H1 (cell line): ENCODE results near the gene SLC2A11. TPM values are rescaled to one million over a fixed set of nuclear protein-coding genes. Genes with fewer than 3 reads are reported as not detected.

Experiments
- CTCF ChIA-PET: fragments of 300-600 bp; sonication (Branson Sonifier 250); formaldehyde crosslinking; loops from one replicate; lab custom pipeline; 2021; ENCODE audit not compliant: partially characterized antibody; lab: Charles Lee
- POLR2A ChIA-PET: fragments of 300-600 bp; sonication (Branson Sonifier 250); formaldehyde crosslinking; loops from one replicate; lab custom pipeline; 2021; ENCODE audit warnings: inconsistent platforms; ENCODE audit not compliant: partially characterized antibody; lab: Charles Lee
- DNase-seq, 2 experiments: peaks; one replicate each; pipeline versions ENCODE4 v3.0.0 to v3.0.0-alpha.2; 2010 to 2022; ENCODE audit warnings: low spot score in 2 of 2, low read depth in 1 of 2, mixed read lengths in 1 of 2
- FAIRE-seq: peaks from 2 replicates; lab custom pipeline; 2011; peaks lifted over from hg19 to GRCh38; lab: Jason Lieb, UNC
- H2AFZ ChIP-seq: 2 replicates; pipeline ENCODE4 v1.8.1; 2012; ENCODE audit warnings: low read length, inconsistent platforms
- H2AK5ac ChIP-seq: 2 replicates; pipeline ENCODE4 v1.6.1; 2013; ENCODE audit warnings: low read depth, low read length
- H2BK120ac ChIP-seq: replicated peaks from 2 replicates; pipeline ENCODE3; 2013; ENCODE audit warnings: low read depth, low read length, inconsistent platforms
- H2BK12ac ChIP-seq: 2 replicates; pipeline ENCODE4 v1.6.1; 2013; ENCODE audit warnings: low read depth, low read length
- H2BK15ac ChIP-seq: 2 replicates; pipeline ENCODE4 v1.6.1; 2013; ENCODE audit warnings: low read length
- H2BK20ac ChIP-seq: 2 replicates; pipeline ENCODE4 v1.6.1; 2013; ENCODE audit warnings: low read length
- H2BK5ac ChIP-seq: 2 replicates; pipeline ENCODE4 v1.6.1; 2013; ENCODE audit warnings: low read depth, low read length
- H3K14ac ChIP-seq: 2 replicates; pipeline ENCODE4 v1.6.1; 2013; ENCODE audit warnings: inconsistent platforms; ENCODE audit not compliant: insufficient read length
- H3K18ac ChIP-seq: 2 replicates; pipeline ENCODE4 v1.6.1; 2013; ENCODE audit warnings: low read length; ENCODE audit errors: extremely low read depth
- H3K23ac ChIP-seq: 2 replicates; pipeline ENCODE4 v1.6.1; 2013; ENCODE audit warnings: inconsistent platforms; ENCODE audit not compliant: insufficient read length
- H3K23me2 ChIP-seq: 2 replicates; pipeline ENCODE4 v1.6.1; 2013; ENCODE audit warnings: low read depth, low read length
- H3K27ac ChIP-seq: 2 replicates; pipeline ENCODE4 v1.6.1; 2011; ENCODE audit warnings: low read depth, low read length, inconsistent platforms
- H3K27me3 ChIP-seq, 4 experiments: replicated peaks in 1 of 4; 1 replicate in 1 of 4; 2 replicates in 3 of 4; pipeline versions ENCODE4 v1.6.1 to v1.8.1; 2011 to 2013; ENCODE audit warnings: low read length in 3 of 4, mild to moderate bottlenecking in 3 of 4, inconsistent platforms in 2 of 4, mixed read lengths in 2 of 4, moderate library complexity in 1 of 4; ENCODE audit not compliant: control insufficient read depth in 3 of 4, insufficient read depth in 3 of 4; ENCODE audit errors: extremely low read depth in 1 of 4
- H3K36me3 ChIP-seq, 4 experiments: 2 replicates each; pipeline versions ENCODE4 v1.6.1 to v1.8.1; 2011 to 2013; ENCODE audit warnings: mild to moderate bottlenecking in 4 of 4, low read length in 3 of 4, moderate library complexity in 2 of 4, control low read depth in 1 of 4, inconsistent platforms in 1 of 4; ENCODE audit not compliant: insufficient read depth in 4 of 4, control insufficient read depth in 2 of 4
- H3K4ac ChIP-seq: replicated peaks from 2 replicates; pipeline ENCODE3; 2013; ENCODE audit warnings: low read length, low read depth, mixed read lengths, inconsistent platforms; ENCODE audit not compliant: insufficient read length
- H3K4me1 ChIP-seq, 4 experiments: replicated peaks in 1 of 4; 1 replicate in 1 of 4; 2 replicates in 3 of 4; pipeline versions ENCODE4 v1.6.1 to v1.8.1; 2011 to 2013; ENCODE audit warnings: low read length in 3 of 4, inconsistent platforms in 2 of 4, mixed read lengths in 1 of 4; ENCODE audit not compliant: insufficient read depth in 4 of 4, control insufficient read depth in 3 of 4
- H3K4me2 ChIP-seq, 2 experiments: 2 replicates each; pipeline versions ENCODE4 v1.6.1 to v1.8.1; 2011 to 2013; ENCODE audit warnings: low read depth in 2 of 2, low read length in 2 of 2, control low read depth in 1 of 2, inconsistent platforms in 1 of 2, mild to moderate bottlenecking in 1 of 2; ENCODE audit not compliant: insufficient read depth in 1 of 2
- H3K4me3 ChIP-seq, 4 experiments: fragments of 200-600, 300-600 bp in 1 of 4; sonication (generic), shearing (Covaris generic), sonication (Bioruptor Twin) in 1 of 4; 2 replicates each; pipeline versions ENCODE4 v1.5.1 to v1.8.1; 2011 to 2016; ENCODE audit warnings: low read length in 4 of 4, low read depth in 3 of 4, control low read depth in 2 of 4, inconsistent platforms in 2 of 4, mild to moderate bottlenecking in 2 of 4, mixed read lengths in 1 of 4, moderate library complexity in 1 of 4; ENCODE audit not compliant: insufficient read depth in 2 of 4; ENCODE audit errors: extremely low read depth in 1 of 4
- H3K56ac ChIP-seq: replicated peaks from 2 replicates; pipeline ENCODE3; 2013; ENCODE audit warnings: low read depth, mild to moderate bottlenecking, mixed read lengths, low read length, inconsistent platforms; ENCODE audit not compliant: insufficient read length
- H3K79me1 ChIP-seq: 2 replicates; pipeline ENCODE4 v1.6.1; 2013; ENCODE audit warnings: low read depth, low read length, control low read depth
- H3K79me2 ChIP-seq, 2 experiments: 2 replicates each; pipeline versions ENCODE4 v1.6.1 to v1.8.1; 2012 to 2013; ENCODE audit warnings: low read length in 2 of 2, mild to moderate bottlenecking in 2 of 2, inconsistent platforms in 1 of 2; ENCODE audit not compliant: insufficient read depth in 2 of 2, control insufficient read depth in 1 of 2
- H3K9ac ChIP-seq, 4 experiments: replicated peaks in 1 of 4; 1 replicate in 1 of 4; 2 replicates in 3 of 4; pipeline versions ENCODE4 v1.6.1 to v1.8.1; 2011 to 2013; ENCODE audit warnings: low read depth in 3 of 4, low read length in 3 of 4, control low read depth in 2 of 4, mild to moderate bottlenecking in 2 of 4, moderate library complexity in 2 of 4, inconsistent platforms in 1 of 4; ENCODE audit errors: extremely low read depth in 1 of 4
- H3K9me3 ChIP-seq, 2 experiments: 2 replicates each; pipeline versions ENCODE4 v1.6.1 to v1.8.1; 2012 to 2013; ENCODE audit warnings: mild to moderate bottlenecking in 2 of 2, moderate library complexity in 2 of 2, control low read depth in 1 of 2, inconsistent platforms in 1 of 2, low read depth in 1 of 2, low read length in 1 of 2, mixed read lengths in 1 of 2; ENCODE audit not compliant: insufficient read depth in 2 of 2
- H4K20me1 ChIP-seq, 2 experiments: replicated peaks in 1 of 2; 2 replicates each; pipeline versions ENCODE3 to v1.8.1; 2011 to 2013; ENCODE audit warnings: inconsistent platforms in 2 of 2, low read length in 2 of 2, mild to moderate bottlenecking in 1 of 2; ENCODE audit not compliant: insufficient read depth in 2 of 2, control insufficient read depth in 1 of 2
- H4K5ac ChIP-seq: 2 replicates; pipeline ENCODE4 v1.6.1; 2013; ENCODE audit warnings: low read length, low read depth, mixed read lengths, inconsistent platforms; ENCODE audit not compliant: insufficient read length
- H4K8ac ChIP-seq: 2 replicates; pipeline ENCODE4 v1.8.0; 2013; ENCODE audit warnings: mild to moderate bottlenecking, moderate library complexity, low read length, inconsistent platforms; ENCODE audit not compliant: insufficient read depth; ENCODE audit errors: extremely low read depth
- H4K91ac ChIP-seq: replicated peaks from 2 replicates; pipeline ENCODE3; 2013; ENCODE audit warnings: low read length, mixed read lengths, inconsistent platforms; ENCODE audit not compliant: insufficient read length
- ASH2L ChIP-seq: fragments of 200-600, 300-600 bp; sonication (generic); IDR thresholded peaks from one replicate; pipeline ENCODE4 v1.7.1; 2017; ENCODE audit warnings: low read length
- BRCA1 ChIP-seq: IDR thresholded peaks from 2 replicates; pipeline ENCODE4 v1.6.1; 2012; ENCODE audit warnings: low read depth, low read length, improper control_type of control experiment
- CHD2 ChIP-seq: IDR thresholded peaks from 2 replicates; pipeline ENCODE4 v1.6.1; 2012; ENCODE audit warnings: low read length, improper control_type of control experiment
- CREB1 ChIP-seq: IDR thresholded peaks from 2 replicates; pipeline ENCODE4 v1.6.1; 2012; ENCODE audit warnings: inconsistent platforms
- GABPA ChIP-seq: IDR thresholded peaks from 2 replicates; pipeline ENCODE4 v1.6.1; 2011; ENCODE audit warnings: mild to moderate bottlenecking, low read length, moderate library complexity, borderline replicate concordance; ENCODE audit not compliant: insufficient read depth
- HDAC2 ChIP-seq, 2 experiments: fragments of 300-600 bp in 1 of 2; sonication (generic) in 1 of 2; IDR thresholded peaks; 2 replicates each; pipeline ENCODE4 v1.6.1; 2011 to 2012; ENCODE audit warnings: low read depth in 2 of 2, low read length in 2 of 2, mild to moderate bottlenecking in 2 of 2, moderate library complexity in 2 of 2, borderline replicate concordance in 1 of 2, inconsistent platforms in 1 of 2
- JUND ChIP-seq: IDR thresholded peaks from 2 replicates; pipeline ENCODE4 v1.6.1; 2011; ENCODE audit warnings: mild to moderate bottlenecking, improper control_type of control experiment, low read length
- POLR2AphosphoS5 ChIP-seq: IDR thresholded peaks from 2 replicates; pipeline ENCODE4 v1.6.1; 2011; ENCODE audit warnings: low read depth, low read length
- SAP30 ChIP-seq: fragments of 300-600 bp; sonication (generic); IDR thresholded peaks from 2 replicates; pipeline ENCODE4 v1.7.1; 2012; ENCODE audit warnings: low read length, moderate library complexity, mild to moderate bottlenecking, inconsistent platforms; ENCODE audit not compliant: insufficient read depth, insufficient replicate concordance
- SIN3A ChIP-seq, 2 experiments: IDR thresholded peaks in 1 of 2; conservative IDR thresholded peaks in 1 of 2; 2 replicates each; pipeline ENCODE4 v1.6.1; 2011 to 2012; ENCODE audit warnings: low read length in 2 of 2, improper control_type of control experiment in 1 of 2, low read depth in 1 of 2, mild to moderate bottlenecking in 1 of 2
- SIRT6 ChIP-seq: IDR thresholded peaks from one replicate; pipeline ENCODE4 v1.7.1; 2012; ENCODE audit warnings: low read length, inconsistent platforms
- SP1 ChIP-seq: IDR thresholded peaks from 2 replicates; pipeline ENCODE4 v1.6.1; 2011; ENCODE audit warnings: low read depth, low read length
- SP4 ChIP-seq: IDR thresholded peaks from 2 replicates; pipeline ENCODE4 v1.6.1; 2012; ENCODE audit warnings: low read length, inconsistent platforms
- WGBS, 2 experiments: shearing (Covaris generic) in 1 of 2; methylation state at CpG; one replicate each; pipeline versions ENCODE4 v1.1.6 to v1.1.7; 2013 to 2015; ENCODE audit warnings: low lambda C conversion rate in 2 of 2, mixed read lengths in 2 of 2, inconsistent platforms in 1 of 2, low coverage in 1 of 2, missing lambda C conversion rate in 1 of 2; ENCODE audit not compliant: insufficient replicate concordance in 2 of 2, insufficient coverage in 1 of 2, insufficient read length in 1 of 2; ENCODE audit errors: extremely low coverage in 1 of 2, missing lambda C conversion rate in 1 of 2; 5-methylcytosine and 5-hydroxymethylcytosine counted together
- polyA plus RNA-seq, 7 experiments: library from polyadenylated mRNA; depleted of rRNA in 3 of 7; stranded (reverse) in 5 of 7; unstranded in 2 of 7; fragments of >200 nt in 5 of 7; fragments of 200-250 nt in 2 of 7; gene quantifications; 1 replicate in 5 of 7; 2 replicates in 1 of 7; 4 replicates in 1 of 7; pipeline versions ENCODE4 v1.2.1 to v1.2.3, GENCODE V29; 2011 to 2013; ENCODE audit warnings: missing spikeins in 2 of 7, mixed read lengths in 2 of 7
- total RNA-seq: library from RNA; stranded (reverse); fragmentation: NEBNext Ultra II Directional; extraction: Animal tissue kit (Norgen Biotek cat#: 25700); gene quantifications from 2 replicates; pipeline ENCODE4 v1.2.1, GENCODE V29; 2021
- TF ChIP-seq, protein P1 (sequence below): IDR thresholded peaks from 2 replicates; pipeline ENCODE4 v1.6.1; 2012; ENCODE audit warnings: inconsistent platforms

The SLC2A11 gene
- total and polyA plus RNA-seq, 2 of the 8 experiments (the other 6 are each of a cell fraction or from before 2014, with no cell fraction given): 10.7 to 12.5 TPM

DNA sequence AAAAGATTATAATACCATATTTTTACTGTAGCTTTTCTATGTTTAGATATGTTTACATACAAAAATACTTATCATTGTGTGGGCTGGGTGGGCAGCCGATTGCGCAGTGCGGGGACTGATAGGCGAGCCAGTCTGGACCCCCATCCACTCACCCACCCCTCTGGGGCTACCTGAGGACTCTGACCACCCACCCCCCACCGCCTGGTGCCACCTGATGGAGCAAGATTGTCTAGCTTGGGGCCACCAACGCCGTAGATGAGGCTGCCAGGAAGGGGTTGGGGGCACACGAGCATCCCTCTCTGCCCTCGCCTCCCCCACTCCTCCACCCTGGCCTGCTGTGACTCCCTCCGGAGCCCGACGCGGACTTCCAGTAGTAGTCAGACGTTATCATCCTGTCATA is 68.9 kb downstream of the SLC2A11 start:
- H3K4me1 ChIP-seq: no peaks in the 10 kb centered on the region
- no peak overlapping the region for H3K56ac ChIP-seq
- 76% methylated on average over 14 of the region's 14 CpGs; no CpG with 5 or more reads in 1 of the 2 experiments for WGBS, 2 experiments
- FAIRE-seq (no peak), DNase-seq (no peak)
- peaks cover 2 to 13% (median 6%) of the 10 kb centered on the region in 4 experiments; a peak in 4 of 8 replicates for H3K36me3 ChIP-seq
- H4K8ac ChIP-seq: no peak overlapping the region
- H4K20me1 ChIP-seq: peaks cover 0 to 4% of the 10 kb centered on the region in 2 experiments
- H2AFZ ChIP-seq: no peak overlapping the region
- POLR2A ChIA-PET: interaction anchor here (1.1 to 1.5 kb wide), 2 partner anchors 33 to 69 kb away, joined by 3 to 4 read pairs; partner anchors contain the start of gene SLC2A11
- H3K23me2 ChIP-seq: no peaks in the 10 kb centered on the region
- H3K27me3 ChIP-seq: no peaks in the 10 kb centered on the region
- no peak overlapping the region for H2BK15ac ChIP-seq
- CTCF ChIA-PET: no interaction called here
- TF ChIP-seq HDAC2 (IDR thresholded peaks at IDR 0.05; ENCODE audit: borderline replicate concordance in 1 of 2, low read depth in 2 of 2, low read length in 2 of 2): no peak
- no peak for TF ChIP-seq SP4
- no peak for TF ChIP-seq BRCA1
- no peak for TF ChIP-seq SIRT6
- no peak for TF ChIP-seq SAP30
- TF ChIP-seq SIN3A (conservative IDR thresholded peaks at IDR 0.05 in 1 of 2, IDR thresholded peaks at IDR 0.05 in 1 of 2; ENCODE audit: low read depth in 1 of 2, low read length in 2 of 2): no peak
- no peak for TF ChIP-seq ASH2L
- TF ChIP-seq GABPA: no peak
- TF ChIP-seq CHD2: no peak
- TF ChIP-seq, protein P1, sequence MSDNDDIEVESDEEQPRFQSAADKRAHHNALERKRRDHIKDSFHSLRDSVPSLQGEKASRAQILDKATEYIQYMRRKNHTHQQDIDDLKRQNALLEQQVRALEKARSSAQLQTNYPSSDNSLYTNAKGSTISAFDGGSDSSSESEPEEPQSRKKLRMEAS: no peak
- no peak for TF ChIP-seq JUND
- no peak for TF ChIP-seq CREB1
- no peak for TF ChIP-seq POLR2AphosphoS5
- no peak for TF ChIP-seq SP1
- no peak overlapping the region for H3K14ac ChIP-seq
- H3K4ac ChIP-seq: no peak overlapping the region
- H2BK120ac ChIP-seq: no peak overlapping the region
- H3K4me2 ChIP-seq: no peak overlapping the region
- H2BK5ac ChIP-seq: no peak overlapping the region
- H2BK12ac ChIP-seq: no peak overlapping the region
- no peak overlapping the region for H3K23ac ChIP-seq
- H3K4me3 ChIP-seq: no peak overlapping the region
- H3K9ac ChIP-seq: no peak overlapping the region
- peaks cover 5% of the 10 kb centered on the region in 2 experiments; a peak in 2 of 4 replicates for H3K9me3 ChIP-seq
- no peak overlapping the region for H3K27ac ChIP-seq
- H2AK5ac ChIP-seq: no peak overlapping the region
- no peaks in the 10 kb centered on the region for H3K79me1 ChIP-seq
- H3K18ac ChIP-seq: no peak overlapping the region
- no peak overlapping the region for H4K5ac ChIP-seq
- no peak overlapping the region for H2BK20ac ChIP-seq
- no peak overlapping the region for H4K91ac ChIP-seq
- H3K79me2 ChIP-seq: no peaks in the 10 kb centered on the region
